ENCODE measurements around the gene MYO16.
A peak's percentile ranks its signal among the peaks of the same experiment; 100 is the strongest.

The MYO16 gene

GRCh38 chr13:108947551-108948030 is 318.2 kb downstream of the MYO16 start:
- DNase-seq, result no peak

- no peak for DNase-seq
Observed at GRCh38 chr13:108948251-108948671, 318.9 kb downstream of the MYO16 start.

GRCh38 chr13:108950333-108951010 is 321.1 kb downstream of the MYO16 start:
- DNase-seq, result no peak

- DNase-seq, result no peak
Observed at GRCh38 chr13:108955741-108956140, 326.3 kb downstream of the MYO16 start.

GRCh38 chr13:108957369-108958012 is 328.1 kb downstream of the MYO16 start:
- DNase-seq, result no peak

GRCh38 chr13:108958013-108958376 is 328.6 kb downstream of the MYO16 start:
- no peak for DNase-seq

- DNase-seq, result no peak
Observed at GRCh38 chr13:108959234-108959633, 329.8 kb downstream of the MYO16 start.

GRCh38 chr13:108960006-108960405 is 330.6 kb downstream of the MYO16 start:
- DNase-seq, result no peak

- DNase-seq, result peak; percentile 21 to 62
Observed at GRCh38 chr13:108961542-108962125, 332.2 kb downstream of the MYO16 start.

- no peak for DNase-seq
Observed at GRCh38 chr13:108962654-108963053, 333.2 kb downstream of the MYO16 start.

GRCh38 chr13:108963276-108963810 is 333.9 kb downstream of the MYO16 start:
- no peak for DNase-seq

GRCh38 chr13:108963846-108964600 is 334.6 kb downstream of the MYO16 start:
- no peak for DNase-seq

GRCh38 chr13:108964606-108965005 is 335.2 kb downstream of the MYO16 start:
- no peak for DNase-seq

- no peak for DNase-seq
Observed at GRCh38 chr13:108967371-108967770, 338.0 kb downstream of the MYO16 start.

GRCh38 chr13:108968566-108968965 is 339.2 kb downstream of the MYO16 start:
- DNase-seq, result no peak

GRCh38 chr13:108974686-108975085 is 345.3 kb downstream of the MYO16 start:
- DNase-seq, result no peak

GRCh38 chr13:108980237-108980636 is 350.8 kb downstream of the MYO16 start:
- DNase-seq, result no peak

- no peak for DNase-seq
Observed at GRCh38 chr13:108981407-108981806, 352.0 kb downstream of the MYO16 start.

GRCh38 chr13:108983273-108983672 is 353.9 kb downstream of the MYO16 start:
- DNase-seq, result no peak

- no peak for DNase-seq
Observed at GRCh38 chr13:108984251-108984920, 355.0 kb downstream of the MYO16 start.

GRCh38 chr13:108985166-108985565 is 355.8 kb downstream of the MYO16 start:
- no peak for DNase-seq

- DNase-seq, result no peak
Observed at GRCh38 chr13:108987517-108987916, 358.1 kb downstream of the MYO16 start.

GRCh38 chr13:108987944-108988343 is 358.5 kb downstream of the MYO16 start:
- no peak for DNase-seq

Measured in NCI-H1930 (cell line).